CD4-positive, CD25-positive, alpha-beta regulatory T cell (primary cell): ENCODE measurements around the gene ABCD1. TPM values are rescaled to one million over a fixed set of nuclear protein-coding genes. Genes with fewer than 3 reads are reported as not detected.
"Not testable (repeated sequence)": the region's sequence is repeated elsewhere in the genome, so short reads cannot be mapped to it uniquely, and the experiment has no call there.

Experiments used
- ATAC-seq, 2 donors: fragments of 150-1000 bp; cut with Tn5 transposase; one replicate each; pipeline ENCODE4 v1.10.0; 2021; ENCODE audit warnings: low read depth in 2 of 2, moderate number of reproducible peaks in 2 of 2, moderate library complexity in 1 of 2
- DNase-seq, 3 donors: peaks; one replicate each; pipeline versions ENCODE4 v3.0.0 to v3.0.0-alpha.2; 2012 to 2022; ENCODE audit warnings: mixed read lengths in 1 of 3
- H3K27ac ChIP-seq: one replicate; pipeline ENCODE4 v1.7.0; 2013; ENCODE audit warnings: mild to moderate bottlenecking, low read length; ENCODE audit not compliant: insufficient read depth, poor library complexity, severe bottlenecking
- H3K27me3 ChIP-seq: one replicate; pipeline ENCODE4 v1.7.0; 2013; ENCODE audit warnings: low read length; ENCODE audit not compliant: control insufficient read depth, insufficient read depth
- H3K36me3 ChIP-seq: one replicate; pipeline ENCODE4 v1.7.0; 2013; ENCODE audit warnings: mild to moderate bottlenecking, low read length, moderate library complexity; ENCODE audit not compliant: control insufficient read depth, insufficient read depth
- H3K4me1 ChIP-seq: 2 replicates; pipeline ENCODE4 v1.7.0; 2013; ENCODE audit warnings: mild to moderate bottlenecking, low read length; ENCODE audit not compliant: insufficient read depth, control insufficient read depth, poor library complexity, severe bottlenecking
- H3K4me3 ChIP-seq: one replicate; pipeline ENCODE4 v1.7.0; 2013; ENCODE audit warnings: low read depth, mild to moderate bottlenecking, low read length, moderate library complexity
- H3K9me3 ChIP-seq, 2 experiments: 1 replicate in 1 of 2; 2 replicates in 1 of 2; pipeline ENCODE4 v1.7.0; 2013; ENCODE audit warnings: low read length in 2 of 2, mild to moderate bottlenecking in 1 of 2, moderate library complexity in 1 of 2; ENCODE audit not compliant: control insufficient read depth in 2 of 2
- H3K27ac Mint-ChIP-seq, 3 donors: one replicate each; pipeline ENCODE4 v1.8.0; 2020 to 2022; ENCODE audit warnings: mild to moderate bottlenecking in 3 of 3, mixed read lengths in 3 of 3, moderate library complexity in 2 of 3
- H3K27me3 Mint-ChIP-seq: one replicate; pipeline ENCODE4 v1.8.0; 2022; ENCODE audit warnings: mild to moderate bottlenecking, mixed read lengths
- H3K36me3 Mint-ChIP-seq: one replicate; pipeline ENCODE4 v1.8.0; 2020; ENCODE audit warnings: mixed read lengths
- H3K4me1 Mint-ChIP-seq, 4 donors: one replicate each; pipeline ENCODE4 v1.8.0; 2020 to 2022; ENCODE audit warnings: mixed read lengths in 4 of 4, mild to moderate bottlenecking in 1 of 4
- H3K4me3 Mint-ChIP-seq, 4 donors: one replicate each; pipeline ENCODE4 v1.8.0; 2020 to 2022; ENCODE audit warnings: mild to moderate bottlenecking in 4 of 4, mixed read lengths in 4 of 4, moderate library complexity in 3 of 4
- H3K9me3 Mint-ChIP-seq, 7 donors: one replicate each; pipeline ENCODE4 v1.8.0; 2020 to 2022; ENCODE audit warnings: mixed read lengths in 7 of 7, mild to moderate bottlenecking in 3 of 7, moderate library complexity in 2 of 7
- polyA plus RNA-seq, 4 donors: library from polyadenylated mRNA; unstranded; fragments of 300-500 nt; fragmentation: Illumina TruSeq; gene quantifications; one replicate each; pipeline ENCODE4 v1.2.3, GENCODE V29; 2021
- total RNA-seq: library from RNA; stranded (reverse); gene quantifications from one replicate; pipeline ENCODE4 v1.2.3, GENCODE V29; 2022

ABCD1 gene
- total RNA-seq: 7.5 TPM
- 1 to 10 TPM; 1.1 to 3.4 (median 1.5) TPM for polyA plus RNA-seq

GRCh38 chrX:153724252-153725038 lies at the start of gene ABCD1, which contains the start of gene BCAP31:
ABCD1 (plus strand) TSS chrX:153724856; CDS start chrX:153725267, 411 bp downstream.
BCAP31 (minus strand) TSS chrX:153724387; CDS start chrX:153723244, 1,143 bp downstream.
- ATAC-seq: peak; percentile 75 to 77
- Mint-ChIP-seq H3K27ac (peak within 1 kb of the TSS; percentile 75 to 94 (median 87)), H3K9me3 (peaks cover 0 to 1% (median 0%) of the 10 kb centered on the region in 7 donors), H3K36me3 (peaks cover 6% of the 10 kb centered on the region), H3K4me3 (peak within 1 kb of the TSS; percentile 86 to 94 (median 90)), H3K4me1 (peaks cover 0 to 38% (median 9%) of the 10 kb centered on the region in 4 donors), H3K27me3 (no peaks in the 10 kb centered on the region)
- peak within 1 kb of the TSS; percentile 76 for H3K27ac ChIP-seq
- H3K36me3 ChIP-seq: peaks cover 13% of the 10 kb centered on the region
- peak within 1 kb of the TSS; percentile 64 for H3K4me3 ChIP-seq
- no peaks in the 10 kb centered on the region for H3K9me3 ChIP-seq
- H3K27me3 ChIP-seq: no peaks in the 10 kb centered on the region
- DNase-seq: peak; percentile 81 to 91 (median 89)
- H3K4me1 ChIP-seq: peaks cover 46% of the 10 kb centered on the region

- Histone ChIP-seq H3K4me1 (no peaks in the 10 kb centered on the region), H3K9me3 (no peaks in the 10 kb centered on the region), H3K27me3 (no peaks in the 10 kb centered on the region), H3K36me3 (no peaks in the 10 kb centered on the region), H3K27ac (no peak overlapping the region), H3K4me3 (no peak overlapping the region)
- DNase-seq: no peak
- Mint-ChIP-seq H3K4me3 (no peak overlapping the region), H3K27me3 (peaks cover 5% of the 10 kb centered on the region), H3K9me3 (peaks cover 0 to 3% (median 0%) of the 10 kb centered on the region in 7 donors), H3K36me3 (no peaks in the 10 kb centered on the region), H3K27ac (no peak overlapping the region), H3K4me1 (no peaks in the 10 kb centered on the region)
- no peak for ATAC-seq
These were observed 43.5 kb upstream of the ABCD1 start for GRCh38 chrX:153681175-153681574.

- H3K27ac Mint-ChIP-seq, H3K4me1 Mint-ChIP-seq, H3K36me3 Mint-ChIP-seq, H3K9me3 Mint-ChIP-seq, H3K4me3 Mint-ChIP-seq, ATAC-seq, H3K4me3 ChIP-seq, H3K27ac ChIP-seq, H3K4me1 ChIP-seq, H3K27me3 ChIP-seq, H3K36me3 ChIP-seq, H3K27me3 Mint-ChIP-seq, H3K9me3 ChIP-seq, DNase-seq: not testable (repeated sequence)
These were observed 41.2 kb upstream of the ABCD1 start for GRCh38 chrX:153683486-153683885.

- Mint-ChIP-seq H3K4me1 (peaks cover 0 to 2% (median 0%) of the 10 kb centered on the region in 4 donors), H3K36me3 (no peaks in the 10 kb centered on the region), H3K27me3 (peaks cover 10% of the 10 kb centered on the region), H3K4me3 (no peak overlapping the region), H3K9me3 (peaks cover 0 to 3% (median 0%) of the 10 kb centered on the region in 7 donors), H3K27ac (no peak overlapping the region)
- Histone ChIP-seq H3K9me3 (no peaks in the 10 kb centered on the region), H3K4me3 (no peak overlapping the region), H3K27ac (no peak overlapping the region), H3K36me3 (no peaks in the 10 kb centered on the region), H3K4me1 (peaks cover 4% of the 10 kb centered on the region), H3K27me3 (no peaks in the 10 kb centered on the region)
- DNase-seq (no peak), ATAC-seq (no peak)
These were observed 40.0 kb upstream of the ABCD1 start for GRCh38 chrX:153684467-153685155.

GRCh38 chrX:153685156-153685536 lies 39.5 kb upstream of the ABCD1 start:
- H3K4me1 ChIP-seq: peaks cover 4% of the 10 kb centered on the region
- no peak for DNase-seq
- Mint-ChIP-seq H3K27me3 (peaks cover 11% of the 10 kb centered on the region), H3K9me3 (peaks cover 0 to 3% (median 0%) of the 10 kb centered on the region in 7 donors), H3K36me3 (no peaks in the 10 kb centered on the region), H3K27ac (no peak overlapping the region), H3K4me1 (peaks cover 0 to 2% (median 0%) of the 10 kb centered on the region in 4 donors), H3K4me3 (no peak overlapping the region)
- no peak overlapping the region for H3K27ac ChIP-seq
- H3K9me3 ChIP-seq: no peaks in the 10 kb centered on the region
- no peaks in the 10 kb centered on the region for H3K36me3 ChIP-seq
- no peak for ATAC-seq
- no peaks in the 10 kb centered on the region for H3K27me3 ChIP-seq
- H3K4me3 ChIP-seq: no peak overlapping the region

GRCh38 chrX:153685751-153686696 lies 38.6 kb upstream of the ABCD1 start:
- Mint-ChIP-seq H3K36me3 (no peaks in the 10 kb centered on the region), H3K4me3 (peak overlapping the region in 1 of 4 donors; percentile 19)
- no peak overlapping the region for H3K27ac ChIP-seq

GRCh38 chrX:153686711-153687110 lies 37.9 kb upstream of the ABCD1 start:
- H3K36me3 Mint-ChIP-seq: no peaks in the 10 kb centered on the region
- peak overlapping the region in 1 of 4 donors; percentile 19 for H3K4me3 Mint-ChIP-seq
- Histone ChIP-seq H3K9me3 (no peaks in the 10 kb centered on the region), H3K27ac (no peak overlapping the region), H3K36me3 (no peaks in the 10 kb centered on the region), H3K4me3 (no peak overlapping the region), H3K4me1 (peaks cover 4% of the 10 kb centered on the region), H3K27me3 (no peaks in the 10 kb centered on the region)
- DNase-seq: no peak
- peaks cover 0 to 3% (median 0%) of the 10 kb centered on the region in 7 donors for H3K9me3 Mint-ChIP-seq
- ATAC-seq: no peak
- no peak overlapping the region for H3K27ac Mint-ChIP-seq
- peaks cover 0 to 2% (median 0%) of the 10 kb centered on the region in 4 donors for H3K4me1 Mint-ChIP-seq
- H3K27me3 Mint-ChIP-seq: peaks cover 13% of the 10 kb centered on the region

More at GRCh38 chrX:153685751-153686696, 38.6 kb upstream of the ABCD1 start:
- no peaks in the 10 kb centered on the region for H3K9me3 ChIP-seq
- DNase-seq (no peak), ATAC-seq (no peak)
- Mint-ChIP-seq H3K27me3 (peaks cover 10% of the 10 kb centered on the region), H3K9me3 (peaks cover 0 to 3% (median 0%) of the 10 kb centered on the region in 7 donors), H3K4me1 (peaks cover 0 to 2% (median 0%) of the 10 kb centered on the region in 4 donors), H3K27ac (no peak overlapping the region)
- peaks cover 4% of the 10 kb centered on the region for H3K4me1 ChIP-seq
- no peaks in the 10 kb centered on the region for H3K27me3 ChIP-seq
- no peak overlapping the region for H3K4me3 ChIP-seq
- no peaks in the 10 kb centered on the region for H3K36me3 ChIP-seq
